C4-2B (cell line): ENCODE results near the gene FGF8.
A peak's percentile ranks its signal among the peaks of the same experiment; 100 is the strongest.

Experiments
- H3K27ac ChIP-seq: fragments of 450-650 bp; 2 replicates; pipeline ENCODE4 v1.5.1; 2017
- CTCF ChIP-seq: fragments of 450-650 bp; conservative IDR thresholded peaks from 2 replicates; pipeline ENCODE4 v1.5.1; 2017; ENCODE audit warnings: mild to moderate bottlenecking
- ZFX ChIP-seq: fragments of 450-650 bp; IDR thresholded peaks from 2 replicates; pipeline ENCODE4 v1.6.1; 2017

FGF8 gene

DNA sequence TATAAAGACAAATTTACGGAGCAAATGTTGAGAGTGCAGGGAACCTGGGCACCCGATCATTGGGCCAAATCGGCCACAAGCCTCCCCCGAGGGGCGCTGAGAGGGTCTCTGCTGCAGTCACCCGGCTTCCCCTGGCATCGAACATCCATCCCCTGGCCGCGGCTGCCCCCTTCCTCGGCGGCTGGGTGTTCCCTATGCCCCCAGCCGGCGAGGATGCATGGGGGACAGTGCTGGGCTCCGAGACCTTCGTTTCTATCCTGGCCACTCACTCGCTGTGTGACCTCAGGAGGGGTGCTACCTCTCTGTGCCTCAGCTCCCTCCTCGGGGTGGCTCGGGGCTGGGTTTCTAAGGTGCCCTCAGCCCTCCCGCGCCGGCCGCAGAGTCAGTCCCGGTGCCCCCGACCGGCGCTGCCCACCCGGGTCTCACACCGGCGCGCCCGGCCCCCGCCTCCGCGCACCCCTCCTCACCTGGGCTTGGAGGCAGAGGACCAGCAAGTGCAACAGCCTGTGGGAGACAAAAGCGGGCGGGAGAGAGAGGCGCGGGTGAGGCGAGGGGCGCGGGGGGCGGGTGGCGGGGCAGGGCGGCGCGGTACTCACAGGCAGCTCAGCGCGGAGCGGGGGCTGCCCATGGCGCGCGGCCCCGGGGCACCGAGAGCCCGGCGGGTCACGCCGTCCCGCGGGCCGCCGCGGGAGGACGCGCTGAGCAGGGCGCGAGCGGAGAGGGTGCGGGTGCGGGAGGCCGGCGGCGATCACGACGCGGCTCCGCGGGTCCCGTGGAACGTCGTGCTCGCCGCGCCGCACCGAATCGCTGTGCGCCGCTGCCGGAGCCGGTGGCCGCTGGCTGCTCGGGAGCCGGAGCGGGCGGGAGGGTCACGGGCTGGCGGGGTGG lies at the start of gene FGF8:
FGF8 (minus strand) TSS at position 842 of the 888 bp plus-strand sequence; CDS start at position 628, 214 bp downstream.
- no peak within 1 kb of the TSS for H3K27ac ChIP-seq
- TF ChIP-seq CTCF (no peak), ZFX (no peak)

GRCh38 chr10:101824736-101825135 lies 48.8 kb upstream of the FGF8 start:
- H3K27ac ChIP-seq = no peak overlapping the region
- no peak for TF ChIP-seq CTCF
- TF ChIP-seq ZFX = no peak

- TF ChIP-seq ZFX (no peak), CTCF (no peak)
- H3K27ac ChIP-seq = peak overlapping the region; percentile 90
Observed at GRCh38 chr10:101818872-101819633, 43.1 kb upstream of the FGF8 start.

- peak within 1 kb of the TSS; percentile 90 for H3K27ac ChIP-seq
- TF ChIP-seq CTCF (no peak), ZFX (no peak)
Observed at GRCh38 chr10:101818119-101818871, 42.4 kb upstream of the FGF8 start, which contains the start of gene OGA. Gene OGA, minus strand, starts transcription at chr10:101818444. Its CDS starts 422 bp downstream, at chr10:101818022.

- peak overlapping the region; percentile 90 for H3K27ac ChIP-seq
- TF ChIP-seq CTCF (no peak), ZFX (no peak)
Observed at GRCh38 chr10:101817337-101818118, 41.6 kb upstream of the FGF8 start.

- TF ChIP-seq ZFX (no peak), CTCF (no peak)
- peak overlapping the region; percentile 90 for H3K27ac ChIP-seq
Observed at GRCh38 chr10:101816913-101817336, 41.0 kb upstream of the FGF8 start.
